DOHH2 (cell line): Measurements from ENCODE around the gene EXOC8.

Experiments used
- EZH2phosphoT487 ChIP-seq: fragments of 200-600 bp; sonication (generic); IDR thresholded peaks from 2 replicates; pipeline ENCODE4 v1.6.1; 2017; ENCODE audit warnings: borderline replicate concordance, mild to moderate bottlenecking, antibody characterized with exemption, low read length, moderate library complexity, mixed read lengths
- TF ChIP-seq, protein P1 (sequence below): fragments of 200-600 bp; sonication (generic); IDR thresholded peaks from one replicate; pipeline ENCODE4 v1.5.1; 2014; ENCODE audit warnings: antibody characterized with exemption, mild to moderate bottlenecking, low read depth, low read length; ENCODE audit not compliant: poor library complexity, severe bottlenecking

DNA sequence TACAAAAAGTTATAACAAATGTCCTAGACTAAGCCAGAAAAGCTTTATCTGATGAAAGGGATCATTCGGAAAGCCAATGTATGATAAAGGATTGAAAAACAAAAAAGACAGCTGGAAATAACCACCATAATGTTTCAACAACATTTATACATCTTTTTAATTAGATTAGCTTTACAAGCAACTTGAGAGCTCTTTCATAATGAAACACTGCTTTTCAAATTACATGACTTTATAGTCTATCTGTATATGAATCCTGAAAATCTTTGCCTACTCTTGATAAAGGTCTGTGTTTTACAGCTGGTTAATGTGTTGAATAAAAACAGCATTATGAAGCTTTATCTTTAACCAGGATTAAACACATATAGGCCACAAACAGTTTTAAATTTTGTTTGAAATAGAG, 26.0 kb upstream of the EXOC8 start:
- TF ChIP-seq, protein P1, sequence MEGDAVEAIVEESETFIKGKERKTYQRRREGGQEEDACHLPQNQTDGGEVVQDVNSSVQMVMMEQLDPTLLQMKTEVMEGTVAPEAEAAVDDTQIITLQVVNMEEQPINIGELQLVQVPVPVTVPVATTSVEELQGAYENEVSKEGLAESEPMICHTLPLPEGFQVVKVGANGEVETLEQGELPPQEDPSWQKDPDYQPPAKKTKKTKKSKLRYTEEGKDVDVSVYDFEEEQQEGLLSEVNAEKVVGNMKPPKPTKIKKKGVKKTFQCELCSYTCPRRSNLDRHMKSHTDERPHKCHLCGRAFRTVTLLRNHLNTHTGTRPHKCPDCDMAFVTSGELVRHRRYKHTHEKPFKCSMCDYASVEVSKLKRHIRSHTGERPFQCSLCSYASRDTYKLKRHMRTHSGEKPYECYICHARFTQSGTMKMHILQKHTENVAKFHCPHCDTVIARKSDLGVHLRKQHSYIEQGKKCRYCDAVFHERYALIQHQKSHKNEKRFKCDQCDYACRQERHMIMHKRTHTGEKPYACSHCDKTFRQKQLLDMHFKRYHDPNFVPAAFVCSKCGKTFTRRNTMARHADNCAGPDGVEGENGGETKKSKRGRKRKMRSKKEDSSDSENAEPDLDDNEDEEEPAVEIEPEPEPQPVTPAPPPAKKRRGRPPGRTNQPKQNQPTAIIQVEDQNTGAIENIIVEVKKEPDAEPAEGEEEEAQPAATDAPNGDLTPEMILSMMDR, result no peak
- TF ChIP-seq EZH2phosphoT487, result no peak
